ENCODE data around the gene CMSS1.

The CMSS1 gene

DNA sequence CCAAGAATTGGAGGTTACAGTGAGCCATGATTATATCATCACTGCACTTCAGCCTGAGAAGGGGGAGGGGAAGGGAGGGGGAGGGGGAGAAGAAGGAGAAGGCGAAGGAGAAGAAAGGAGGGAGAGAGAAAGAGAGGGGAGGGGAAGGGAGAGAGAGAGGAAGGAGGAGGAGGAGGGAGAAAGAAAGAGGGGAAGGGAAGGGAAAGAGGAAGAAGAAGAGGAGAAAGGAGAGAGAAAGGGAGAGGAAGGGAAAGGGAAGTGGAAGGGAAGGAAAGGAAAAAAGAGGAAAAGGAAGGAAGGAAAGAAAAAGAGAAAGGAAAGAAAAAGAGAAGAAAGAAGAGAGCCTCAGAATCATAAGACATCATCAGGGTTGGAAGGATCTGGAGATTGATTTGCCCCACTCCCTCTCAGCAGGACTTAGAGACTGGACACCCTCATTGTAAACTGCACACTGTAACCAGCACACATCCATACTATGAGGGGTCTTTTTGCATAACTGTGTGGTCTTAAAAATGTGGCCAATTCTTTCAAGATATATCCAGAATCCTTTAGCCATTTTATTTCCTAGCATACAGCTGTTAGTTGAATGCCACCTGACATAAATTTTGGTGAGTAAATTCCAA, 130.9 kb downstream of the CMSS1 start:
- no peaks in the 10 kb centered on the region for H3K9me3 ChIP-seq (replicated peaks; ENCODE audit: insufficient read depth, low read length)
- H2AFZ ChIP-seq (ENCODE audit: low read length), result no peak overlapping the region
- H3K27me3 ChIP-seq (replicated peaks; ENCODE audit: insufficient read depth, low read length), result no peaks in the 10 kb centered on the region
- no peaks in the 10 kb centered on the region for H3F3A ChIP-seq (ENCODE audit: insufficient read depth, low read length)
- 0 out of 2 replicates have a peak, but pooled peaks cover under 1% of the 10 kb centered on the region for H3K4me1 ChIP-seq (ENCODE audit: low read length)
- H3K27ac ChIP-seq (ENCODE audit: low read length), result no peak overlapping the region
- DNase-seq, result no peak
- no peaks in the 10 kb centered on the region; the same call in 1 of the 2 replicates for H3K9me2 ChIP-seq (replicated peaks; ENCODE audit: insufficient read depth, low read length)
- H3K9ac ChIP-seq (ENCODE audit: low read length), result no peak overlapping the region
- H3K36me3 ChIP-seq (replicated peaks; ENCODE audit: insufficient read depth, low read length), result no peaks in the 10 kb centered on the region
- TF ChIP-seq, protein P1, sequence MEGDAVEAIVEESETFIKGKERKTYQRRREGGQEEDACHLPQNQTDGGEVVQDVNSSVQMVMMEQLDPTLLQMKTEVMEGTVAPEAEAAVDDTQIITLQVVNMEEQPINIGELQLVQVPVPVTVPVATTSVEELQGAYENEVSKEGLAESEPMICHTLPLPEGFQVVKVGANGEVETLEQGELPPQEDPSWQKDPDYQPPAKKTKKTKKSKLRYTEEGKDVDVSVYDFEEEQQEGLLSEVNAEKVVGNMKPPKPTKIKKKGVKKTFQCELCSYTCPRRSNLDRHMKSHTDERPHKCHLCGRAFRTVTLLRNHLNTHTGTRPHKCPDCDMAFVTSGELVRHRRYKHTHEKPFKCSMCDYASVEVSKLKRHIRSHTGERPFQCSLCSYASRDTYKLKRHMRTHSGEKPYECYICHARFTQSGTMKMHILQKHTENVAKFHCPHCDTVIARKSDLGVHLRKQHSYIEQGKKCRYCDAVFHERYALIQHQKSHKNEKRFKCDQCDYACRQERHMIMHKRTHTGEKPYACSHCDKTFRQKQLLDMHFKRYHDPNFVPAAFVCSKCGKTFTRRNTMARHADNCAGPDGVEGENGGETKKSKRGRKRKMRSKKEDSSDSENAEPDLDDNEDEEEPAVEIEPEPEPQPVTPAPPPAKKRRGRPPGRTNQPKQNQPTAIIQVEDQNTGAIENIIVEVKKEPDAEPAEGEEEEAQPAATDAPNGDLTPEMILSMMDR (IDR thresholded peaks at IDR 0.05; ENCODE audit: low read length), result no peak
- TF ChIP-seq EZH2 (optimal IDR thresholded peaks at IDR 0.05; ENCODE audit: low read depth, low read length), result no peak
- no peak for TF ChIP-seq EZH2phosphoT487 (IDR thresholded peaks at IDR 0.05; ENCODE audit: low read length)
- H3K4me2 ChIP-seq (ENCODE audit: low read depth, low read length), result no peak overlapping the region
- H3K4me3 ChIP-seq (ENCODE audit: low read length), result no peak overlapping the region
- H4K20me1 ChIP-seq (ENCODE audit: insufficient read depth, low read length), result no peaks in the 10 kb centered on the region
- H3K79me2 ChIP-seq (ENCODE audit: low read length), result no peaks in the 10 kb centered on the region

DNA sequence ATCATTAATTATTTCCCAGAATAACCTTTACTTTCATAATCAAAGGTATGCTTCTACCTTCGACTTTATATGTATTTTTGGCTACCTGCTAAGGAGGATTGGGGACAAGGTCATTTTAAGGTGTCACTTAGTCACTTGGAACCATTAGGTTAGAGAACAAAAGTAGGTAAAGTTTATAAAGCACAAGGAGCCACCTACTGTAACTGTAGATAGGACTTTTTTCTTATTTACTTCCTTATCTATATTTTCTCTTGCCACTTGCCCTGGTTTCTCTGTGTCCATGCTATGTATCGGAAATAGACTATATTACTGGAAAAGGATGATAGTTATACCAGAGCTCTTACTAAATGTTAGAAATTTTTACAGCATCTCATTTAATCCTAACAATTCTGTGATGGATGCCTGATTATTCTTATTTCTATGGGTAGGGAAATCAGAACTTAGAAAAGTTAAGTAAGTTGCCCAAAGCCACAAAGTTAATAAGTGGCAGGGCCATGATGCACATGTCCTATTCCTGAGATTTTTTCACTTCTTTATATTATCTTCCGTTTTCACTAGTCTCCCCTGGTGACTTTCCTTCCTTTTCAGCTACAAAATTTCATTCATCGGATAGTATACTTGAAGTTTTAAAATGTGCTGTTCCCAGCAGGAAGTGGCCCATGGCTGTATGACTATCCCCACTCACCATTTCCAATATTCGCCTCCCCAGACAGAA, 132.5 kb downstream of the CMSS1 start:
- no peak overlapping the region for H3K27ac ChIP-seq (ENCODE audit: low read length)
- no peaks in the 10 kb centered on the region; the same call in 1 of the 2 replicates for H3K9me2 ChIP-seq (replicated peaks; ENCODE audit: insufficient read depth, low read length)
- no peaks in the 10 kb centered on the region for H3K36me3 ChIP-seq (replicated peaks; ENCODE audit: insufficient read depth, low read length)
- no peaks in the 10 kb centered on the region for H4K20me1 ChIP-seq (ENCODE audit: insufficient read depth, low read length)
- DNase-seq, result no peak
- H3F3A ChIP-seq (ENCODE audit: insufficient read depth, low read length), result no peaks in the 10 kb centered on the region
- no peaks in the 10 kb centered on the region for H3K27me3 ChIP-seq (replicated peaks; ENCODE audit: insufficient read depth, low read length)
- H3K9me3 ChIP-seq (replicated peaks; ENCODE audit: insufficient read depth, low read length), result no peaks in the 10 kb centered on the region
- H3K9ac ChIP-seq (ENCODE audit: low read length), result no peak overlapping the region
- H3K79me2 ChIP-seq (ENCODE audit: low read length), result no peaks in the 10 kb centered on the region
- no peak overlapping the region for H2AFZ ChIP-seq (ENCODE audit: low read length)
- H3K4me1 ChIP-seq (ENCODE audit: low read length), result 0 out of 2 replicates have a peak, but pooled peaks cover 4% of the 10 kb centered on the region
- H3K4me3 ChIP-seq (ENCODE audit: low read length), result no peak overlapping the region
- H3K4me2 ChIP-seq (ENCODE audit: low read depth, low read length), result no peak overlapping the region
- no peak for TF ChIP-seq EZH2phosphoT487 (IDR thresholded peaks at IDR 0.05; ENCODE audit: low read length)
- TF ChIP-seq, protein P1 (IDR thresholded peaks at IDR 0.05; ENCODE audit: low read length), result no peak
- no peak for TF ChIP-seq EZH2 (optimal IDR thresholded peaks at IDR 0.05; ENCODE audit: low read depth, low read length)

DNA sequence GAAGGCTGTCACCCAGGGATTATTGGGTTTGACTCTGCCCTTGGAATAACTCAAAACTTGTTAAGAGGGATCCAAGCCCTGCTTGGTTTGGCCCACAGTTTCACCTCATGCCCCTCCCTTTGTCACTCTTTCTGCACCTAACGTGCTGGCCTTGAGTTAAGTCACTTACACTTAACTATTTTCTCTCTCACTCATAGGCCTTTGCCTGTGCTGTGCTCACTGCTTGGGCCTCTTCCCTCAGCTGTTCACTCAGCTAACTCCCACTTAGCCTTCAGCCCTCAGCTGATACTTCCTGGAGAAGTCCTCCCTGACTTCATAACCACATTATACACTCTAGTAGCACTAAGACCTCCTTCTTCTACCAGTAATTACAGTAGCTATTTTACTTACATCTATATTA, 133.3 kb downstream of the CMSS1 start:
- Histone ChIP-seq H3K4me1 (ENCODE audit: low read length) (0 out of 2 replicates have a peak, but pooled peaks cover 4% of the 10 kb centered on the region), H3K9me3 (replicated peaks; ENCODE audit: insufficient read depth, low read length) (no peaks in the 10 kb centered on the region), H3K9me2 (replicated peaks; ENCODE audit: insufficient read depth, low read length) (no peaks in the 10 kb centered on the region; the same call in 1 of the 2 replicates), H3F3A (ENCODE audit: insufficient read depth, low read length) (no peaks in the 10 kb centered on the region), H3K4me2 (ENCODE audit: low read depth, low read length) (no peak overlapping the region), H3K27me3 (replicated peaks; ENCODE audit: insufficient read depth, low read length) (no peaks in the 10 kb centered on the region), H3K79me2 (ENCODE audit: low read length) (no peaks in the 10 kb centered on the region), H2AFZ (ENCODE audit: low read length) (no peak overlapping the region), H3K36me3 (replicated peaks; ENCODE audit: insufficient read depth, low read length) (no peaks in the 10 kb centered on the region), H4K20me1 (ENCODE audit: insufficient read depth, low read length) (no peaks in the 10 kb centered on the region), H3K27ac (ENCODE audit: low read length) (no peak overlapping the region), H3K4me3 (ENCODE audit: low read length) (no peak overlapping the region), H3K9ac (ENCODE audit: low read length) (no peak overlapping the region)
- TF ChIP-seq EZH2 (optimal IDR thresholded peaks at IDR 0.05; ENCODE audit: low read depth, low read length) (no peak), EZH2phosphoT487 (IDR thresholded peaks at IDR 0.05; ENCODE audit: low read length) (no peak)
- TF ChIP-seq, protein P1 (IDR thresholded peaks at IDR 0.05; ENCODE audit: low read length), result no peak
- no peak for DNase-seq

Measured in MM.1S (cell line).